Measurements from ENCODE around the gene KLHL41.
"Not testable (repeated sequence)": the region's sequence is repeated elsewhere in the genome, so short reads cannot be mapped to it uniquely, and the experiment has no call there.

Gene KLHL41

DNA sequence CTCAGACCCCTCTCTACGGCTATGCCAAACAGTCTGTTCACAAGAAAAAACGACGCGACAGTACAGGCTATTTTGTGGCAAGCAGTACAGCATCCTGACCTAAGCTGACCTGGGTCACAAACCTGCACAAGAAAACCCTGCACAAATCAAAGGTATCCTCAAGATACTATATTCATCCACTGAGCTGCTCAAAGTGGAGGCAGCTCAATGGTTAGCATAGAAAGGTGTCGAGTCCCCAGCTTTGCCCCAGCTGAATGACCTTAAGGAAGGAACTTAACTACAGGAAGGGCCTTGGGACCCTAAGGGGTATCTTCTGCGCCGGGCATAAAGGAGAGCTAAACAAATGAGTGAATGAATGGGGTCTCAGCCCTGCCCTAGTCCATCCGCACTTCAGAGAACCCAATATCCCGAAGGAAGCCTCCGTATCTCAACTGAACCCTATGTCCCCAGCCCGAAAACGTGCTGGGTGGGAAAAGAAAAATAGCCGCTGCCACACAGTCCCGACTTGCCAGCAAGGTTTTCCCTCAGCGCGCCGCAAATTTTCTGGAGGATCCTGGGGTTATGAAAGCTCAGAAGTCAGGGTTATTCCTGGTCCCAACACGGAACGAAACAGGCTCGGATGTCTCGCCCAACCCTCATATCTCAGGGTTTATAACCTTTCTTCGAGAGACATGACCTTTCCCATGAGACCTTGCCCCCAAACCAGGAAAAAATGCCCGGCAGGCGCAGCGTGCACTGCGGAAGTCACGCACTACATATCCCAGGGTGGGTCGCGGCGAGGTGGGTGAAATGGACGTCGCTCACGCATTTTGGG is 63.9 kb downstream of the KLHL41 start, which contains the start of gene FASTKD1:
Gene FASTKD1 (minus strand): TSS at position 706 of the 814 bp plus-strand sequence. CDS start 1,836 bp downstream, outside the sequence.
- DNase-seq = peak; percentile 85

DNA sequence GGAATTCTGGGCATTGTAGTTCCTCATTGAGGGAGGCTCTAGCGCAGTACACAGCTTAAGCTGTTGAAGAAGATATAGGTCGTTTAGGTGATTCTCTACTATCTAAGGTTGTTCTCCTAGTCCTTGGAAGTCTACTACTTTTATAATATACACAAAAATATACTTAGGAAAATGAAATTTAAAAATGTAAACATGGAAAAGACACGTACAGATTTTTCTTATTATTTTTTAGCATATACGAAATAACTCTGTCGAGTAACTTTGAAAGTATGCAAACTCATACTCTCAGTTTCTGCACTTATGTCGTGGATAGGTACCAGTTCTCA is 64.4 kb downstream of the KLHL41 start:
- no peak for DNase-seq

DNA sequence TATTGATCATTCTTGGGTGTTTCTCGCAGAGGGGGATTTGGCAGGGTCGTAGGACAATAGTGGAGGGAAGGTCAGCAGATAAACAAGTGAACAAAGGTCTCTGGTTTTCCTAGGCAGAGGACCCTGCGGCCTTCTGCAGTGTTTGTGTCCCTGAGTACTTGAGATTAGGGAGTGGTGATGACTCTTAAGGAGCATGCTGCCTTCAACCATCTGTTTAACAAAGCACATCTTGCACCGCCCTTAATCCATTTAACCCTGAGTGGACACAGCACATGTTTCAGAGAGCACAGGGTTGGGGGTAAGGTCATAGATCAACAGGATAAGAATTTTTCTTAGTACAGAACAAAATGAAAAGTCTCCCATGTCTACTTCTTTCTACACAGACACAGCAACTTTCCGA is 65.0 kb downstream of the KLHL41 start:
- DNase-seq = not testable (repeated sequence)

DNA sequence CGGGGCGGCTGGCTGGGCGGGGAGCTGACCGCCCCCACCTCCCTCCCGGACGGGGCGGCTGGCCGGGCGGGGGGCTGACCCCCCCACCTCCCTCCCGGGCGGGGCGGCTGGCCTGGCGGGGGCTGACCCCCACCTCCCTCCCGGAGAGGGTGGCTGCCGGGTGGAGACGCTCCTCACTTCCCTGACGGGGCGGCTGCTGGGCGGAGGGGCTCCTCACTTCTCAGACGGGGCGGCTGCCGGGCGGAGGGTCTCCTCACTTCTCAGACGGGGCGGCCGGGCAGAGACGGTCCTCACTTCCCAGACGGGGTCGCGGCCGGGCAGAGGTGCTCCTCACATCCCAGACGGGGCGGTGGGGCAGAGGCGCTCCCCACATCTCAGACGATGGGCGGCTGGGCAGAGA is 65.8 kb downstream of the KLHL41 start:
- DNase-seq = not testable (repeated sequence)
